Measurements from ENCODE around the gene AP3B2.

Gene AP3B2

DNA sequence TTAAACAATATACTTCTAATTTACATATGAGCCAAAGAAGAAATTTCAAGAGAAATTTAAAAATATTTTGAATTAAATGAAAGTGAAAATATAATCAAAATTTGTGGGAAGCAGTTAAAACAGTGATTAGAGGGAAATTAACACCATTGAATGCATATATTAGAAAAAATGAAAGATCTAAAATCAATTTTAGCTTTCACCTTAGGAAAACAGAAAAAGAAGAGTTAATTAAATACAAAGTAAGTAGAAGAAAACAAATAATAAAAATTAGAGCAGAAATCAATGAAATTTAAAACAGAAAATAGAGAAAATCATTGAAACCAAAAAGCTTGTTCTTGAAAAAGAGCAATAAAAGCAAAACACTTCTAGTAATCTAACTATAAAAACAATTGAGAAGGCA, 38.6 kb upstream of the AP3B2 start:
- H3K36me3 ChIP-seq, result peaks cover 16% of the 10 kb centered on the region
- no peak overlapping the region for H3K27ac ChIP-seq
- TF ChIP-seq, protein P1, sequence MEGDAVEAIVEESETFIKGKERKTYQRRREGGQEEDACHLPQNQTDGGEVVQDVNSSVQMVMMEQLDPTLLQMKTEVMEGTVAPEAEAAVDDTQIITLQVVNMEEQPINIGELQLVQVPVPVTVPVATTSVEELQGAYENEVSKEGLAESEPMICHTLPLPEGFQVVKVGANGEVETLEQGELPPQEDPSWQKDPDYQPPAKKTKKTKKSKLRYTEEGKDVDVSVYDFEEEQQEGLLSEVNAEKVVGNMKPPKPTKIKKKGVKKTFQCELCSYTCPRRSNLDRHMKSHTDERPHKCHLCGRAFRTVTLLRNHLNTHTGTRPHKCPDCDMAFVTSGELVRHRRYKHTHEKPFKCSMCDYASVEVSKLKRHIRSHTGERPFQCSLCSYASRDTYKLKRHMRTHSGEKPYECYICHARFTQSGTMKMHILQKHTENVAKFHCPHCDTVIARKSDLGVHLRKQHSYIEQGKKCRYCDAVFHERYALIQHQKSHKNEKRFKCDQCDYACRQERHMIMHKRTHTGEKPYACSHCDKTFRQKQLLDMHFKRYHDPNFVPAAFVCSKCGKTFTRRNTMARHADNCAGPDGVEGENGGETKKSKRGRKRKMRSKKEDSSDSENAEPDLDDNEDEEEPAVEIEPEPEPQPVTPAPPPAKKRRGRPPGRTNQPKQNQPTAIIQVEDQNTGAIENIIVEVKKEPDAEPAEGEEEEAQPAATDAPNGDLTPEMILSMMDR (IDR thresholded peaks at IDR 0.05; ENCODE audit: low read depth, low read length), result no peak
- no peak for DNase-seq
- no peaks in the 10 kb centered on the region for H3K27me3 ChIP-seq (ENCODE audit: insufficient read depth, low read depth, severe bottlenecking)
- no peak overlapping the region for H3K4me3 ChIP-seq (ENCODE audit: low read depth, low read length)
- no peaks in the 10 kb centered on the region for H3K9me3 ChIP-seq (ENCODE audit: severe bottlenecking)

DNA sequence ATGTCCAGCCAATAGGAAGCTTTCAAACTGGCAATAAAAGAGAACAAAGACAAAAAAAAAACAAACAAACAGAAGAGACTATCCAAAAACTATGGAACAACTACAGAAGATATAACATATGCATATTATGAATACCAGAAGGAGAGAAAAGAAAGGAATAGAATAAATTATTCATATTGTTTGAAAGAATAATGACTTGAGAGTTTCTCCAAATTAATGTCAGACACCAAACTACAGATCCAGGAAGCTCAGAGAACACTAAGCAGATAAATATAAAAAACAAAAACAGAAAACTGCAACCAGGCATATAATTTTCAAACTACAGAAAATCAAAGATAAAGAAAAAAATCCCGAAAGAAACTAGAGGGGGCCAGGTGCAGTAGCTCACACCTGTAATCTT, 34.1 kb upstream of the AP3B2 start:
- no peaks in the 10 kb centered on the region for H3K36me3 ChIP-seq
- TF ChIP-seq, protein P1 (IDR thresholded peaks at IDR 0.05; ENCODE audit: low read depth, low read length), result no peak
- H3K9me3 ChIP-seq (ENCODE audit: severe bottlenecking), result no peaks in the 10 kb centered on the region
- H3K4me3 ChIP-seq (ENCODE audit: low read depth, low read length), result no peak overlapping the region
- no peak for DNase-seq
- no peaks in the 10 kb centered on the region for H3K27me3 ChIP-seq (ENCODE audit: insufficient read depth, low read depth, severe bottlenecking)
- H3K27ac ChIP-seq, result no peak overlapping the region

DNA sequence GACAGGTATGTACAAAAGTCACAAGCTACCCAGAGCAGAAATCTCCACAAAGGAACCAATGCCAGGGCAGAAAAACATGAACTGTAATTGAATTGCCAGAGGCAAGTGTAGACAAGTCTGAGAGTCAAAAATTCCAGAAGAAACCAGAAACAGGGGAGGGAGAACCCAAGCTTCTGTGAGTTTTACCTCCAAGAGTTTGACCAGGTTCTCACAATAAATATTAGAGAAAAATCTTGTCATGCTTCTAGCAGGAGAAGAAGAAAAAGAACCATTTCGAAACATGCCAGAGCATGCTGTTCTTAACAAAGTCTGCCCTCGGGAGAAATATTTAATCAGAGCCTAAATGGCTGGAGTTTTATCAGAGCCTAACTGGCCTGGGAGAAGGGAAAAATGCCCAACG, 32.5 kb upstream of the AP3B2 start:
- Histone ChIP-seq H3K36me3 (no peaks in the 10 kb centered on the region), H3K4me3 (ENCODE audit: low read depth, low read length) (no peak overlapping the region), H3K27me3 (ENCODE audit: insufficient read depth, low read depth, severe bottlenecking) (no peaks in the 10 kb centered on the region), H3K9me3 (ENCODE audit: severe bottlenecking) (no peaks in the 10 kb centered on the region), H3K27ac (no peak overlapping the region)
- no peak for DNase-seq
- TF ChIP-seq, protein P1 (IDR thresholded peaks at IDR 0.05; ENCODE audit: low read depth, low read length), result no peak

DNA sequence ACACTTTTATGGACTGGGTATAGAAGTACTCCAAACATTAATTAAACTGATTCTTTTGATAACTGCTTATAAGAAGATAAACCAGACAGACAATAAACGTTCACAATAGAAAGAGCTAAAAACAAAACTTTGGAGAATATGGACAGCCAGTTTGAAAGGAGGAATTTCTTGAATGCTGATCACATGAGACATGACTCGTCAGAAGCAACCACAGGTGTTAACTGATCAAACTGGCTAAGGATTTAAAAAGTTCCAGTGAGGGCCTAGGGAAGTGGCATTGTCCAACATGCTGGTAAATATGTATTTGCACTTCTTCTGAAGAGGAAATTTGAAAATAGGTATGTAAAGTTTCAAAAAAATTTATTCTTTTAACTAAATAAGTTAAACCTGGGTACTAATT, 29.4 kb upstream of the AP3B2 start:
- no peak overlapping the region for H3K27ac ChIP-seq
- TF ChIP-seq, protein P1 (IDR thresholded peaks at IDR 0.05; ENCODE audit: low read depth, low read length), result no peak
- no peaks in the 10 kb centered on the region for H3K27me3 ChIP-seq (ENCODE audit: insufficient read depth, low read depth, severe bottlenecking)
- no peak overlapping the region for H3K4me3 ChIP-seq (ENCODE audit: low read depth, low read length)
- H3K36me3 ChIP-seq, result no peaks in the 10 kb centered on the region
- H3K9me3 ChIP-seq (ENCODE audit: severe bottlenecking), result no peaks in the 10 kb centered on the region
- no peak for DNase-seq

DNA sequence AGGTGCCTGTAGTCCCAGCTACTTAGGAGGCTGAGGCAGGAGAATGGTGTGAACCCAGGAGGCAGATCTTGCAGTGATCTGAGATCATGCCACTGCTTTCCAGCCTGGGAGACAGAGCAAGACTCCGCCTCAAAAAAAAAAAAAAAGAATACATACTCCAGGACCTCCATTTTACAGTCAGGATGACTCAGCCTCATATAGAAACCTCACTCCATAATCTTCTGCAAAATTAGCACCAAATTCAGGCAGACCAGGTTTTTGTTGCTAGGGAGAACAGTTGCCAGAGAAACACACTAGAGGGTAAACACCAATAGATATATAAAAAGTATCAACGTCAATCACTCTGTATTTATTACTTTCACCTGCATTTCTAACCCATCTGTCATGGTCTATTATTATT, 28.3 kb upstream of the AP3B2 start:
- Histone ChIP-seq H3K4me3 (ENCODE audit: low read depth, low read length) (no peak overlapping the region), H3K27ac (no peak overlapping the region), H3K36me3 (no peaks in the 10 kb centered on the region), H3K9me3 (ENCODE audit: severe bottlenecking) (no peaks in the 10 kb centered on the region), H3K27me3 (ENCODE audit: insufficient read depth, low read depth, severe bottlenecking) (no peaks in the 10 kb centered on the region)
- DNase-seq, result no peak
- TF ChIP-seq, protein P1 (IDR thresholded peaks at IDR 0.05; ENCODE audit: low read depth, low read length), result no peak

DNA sequence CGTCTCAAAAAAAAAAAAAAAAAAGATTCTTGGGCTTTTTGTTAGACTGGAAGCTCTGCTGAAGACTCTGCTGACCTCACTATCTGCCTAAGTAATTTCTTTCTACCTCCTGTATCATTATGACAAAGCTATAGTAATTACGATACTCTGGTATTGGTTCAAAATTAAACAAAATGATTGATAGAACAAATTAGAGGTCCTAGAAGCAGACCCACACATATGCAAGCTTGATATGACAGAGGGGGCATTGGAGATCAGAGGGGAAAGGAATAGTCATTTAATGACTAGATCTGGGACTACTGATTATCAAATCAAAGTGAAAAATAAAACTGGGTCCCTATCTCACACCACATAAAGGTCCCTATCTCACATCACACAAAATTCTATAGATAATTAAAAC, 21.9 kb upstream of the AP3B2 start:
- Histone ChIP-seq H3K27ac (no peak overlapping the region), H3K36me3 (no peaks in the 10 kb centered on the region), H3K9me3 (ENCODE audit: severe bottlenecking) (no peaks in the 10 kb centered on the region), H3K27me3 (ENCODE audit: insufficient read depth, low read depth, severe bottlenecking) (no peaks in the 10 kb centered on the region), H3K4me3 (ENCODE audit: low read depth, low read length) (no peak overlapping the region)
- TF ChIP-seq, protein P1 (IDR thresholded peaks at IDR 0.05; ENCODE audit: low read depth, low read length), result no peak
- no peak for DNase-seq

Measured in WERI-Rb-1 (cell line).